ENCODE results near the gene ETHE1. TPM values are rescaled to one million over a fixed set of nuclear protein-coding genes. Genes with fewer than 3 reads are reported as not detected.

The ETHE1 gene
- total and polyA plus RNA-seq, 7 donors = 13.0 to 22.8 (median 18.5) TPM

GRCh38 chr19:43510713-43511112, 16.3 kb downstream of the ETHE1 start:
- WGBS, 3 donors = 97 to 98% (median 98%) methylated on average over 9 of the region's 9 CpGs
- Histone ChIP-seq H3K36me3 (ENCODE audit: insufficient read depth in 1 of 2, low read depth in 1 of 2) (peaks cover 0 to 39% of the 10 kb centered on the region in 2 donors), H3K4me1 (no peaks in the 10 kb centered on the region), H3K9me3 (no peaks in the 10 kb centered on the region), H3K27me3 (ENCODE audit: insufficient read depth in 3 of 3, low read length in 2 of 3) (no peaks in the 10 kb centered on the region), H3K27ac (no peak overlapping the region), H3K4me3 (no peak overlapping the region)
- intact Hi-C loops (cut with DNase I) = no loop called here
- DNase-seq = no peak
- no peak for ATAC-seq
- no peak for TF ChIP-seq CTCF (IDR thresholded peaks at IDR 0.05)

GRCh38 chr19:43507880-43508279, 19.1 kb downstream of the ETHE1 start:
- Histone ChIP-seq H3K27me3 (ENCODE audit: insufficient read depth in 3 of 3, low read length in 2 of 3) (no peaks in the 10 kb centered on the region), H3K27ac (no peak overlapping the region), H3K4me1 (peaks cover 10% of the 10 kb centered on the region), H3K9me3 (no peaks in the 10 kb centered on the region), H3K36me3 (ENCODE audit: insufficient read depth in 1 of 2, low read depth in 1 of 2) (peaks cover 0 to 32% of the 10 kb centered on the region in 2 donors), H3K4me3 (no peak overlapping the region)
- no peak for TF ChIP-seq CTCF (IDR thresholded peaks at IDR 0.05)
- DNase-seq (no peak), ATAC-seq (no peak)
- intact Hi-C loops (cut with DNase I) = no loop called here
- WGBS, 3 donors = 79 to 89% (median 80%) methylated on average over 2 of the region's 2 CpGs

- Histone ChIP-seq H3K36me3 (ENCODE audit: insufficient read depth in 1 of 2, low read depth in 1 of 2) (peaks cover 0 to 36% of the 10 kb centered on the region in 2 donors), H3K27ac (no peak overlapping the region), H3K9me3 (no peaks in the 10 kb centered on the region), H3K4me3 (no peak overlapping the region), H3K27me3 (ENCODE audit: insufficient read depth in 3 of 3, low read length in 2 of 3) (no peaks in the 10 kb centered on the region), H3K4me1 (peaks cover 11% of the 10 kb centered on the region)
- ATAC-seq (no peak), DNase-seq (no peak)
- intact Hi-C loops (cut with DNase I) = no loop called here
- WGBS, 3 donors = 89 to 93% (median 93%) methylated on average over 5 of the region's 5 CpGs
- TF ChIP-seq CTCF (IDR thresholded peaks at IDR 0.05) = no peak
Measured at GRCh38 chr19:43506629-43507028, 20.4 kb downstream of the ETHE1 start.

- intact Hi-C loops (cut with DNase I) = no loop called here
- no peak overlapping the region for H3K27ac ChIP-seq
- WGBS, 3 donors = 94 to 97% (median 96%) methylated on average over 5 of the region's 5 CpGs
- no peaks in the 10 kb centered on the region for H3K27me3 ChIP-seq (ENCODE audit: insufficient read depth in 3 of 3, low read length in 2 of 3)
- H3K36me3 ChIP-seq (ENCODE audit: insufficient read depth in 1 of 2, low read depth in 1 of 2) = peaks cover 0 to 35% of the 10 kb centered on the region in 2 donors
- H3K4me3 ChIP-seq = no peak overlapping the region
- H3K4me1 ChIP-seq = peaks cover 11% of the 10 kb centered on the region
- DNase-seq (no peak), ATAC-seq (no peak)
- TF ChIP-seq CTCF (IDR thresholded peaks at IDR 0.05) = no peak
- H3K9me3 ChIP-seq = no peaks in the 10 kb centered on the region
Measured at GRCh38 chr19:43505941-43506340, 21.1 kb downstream of the ETHE1 start.

- Histone ChIP-seq H3K4me3 (peak overlapping the region; percentile 79), H3K27ac (peak overlapping the region; percentile 75), H3K9me3 (no peaks in the 10 kb centered on the region), H3K36me3 (ENCODE audit: insufficient read depth in 1 of 2, low read depth in 1 of 2) (peaks cover 0 to 30% of the 10 kb centered on the region in 2 donors), H3K4me1 (peaks cover 11% of the 10 kb centered on the region), H3K27me3 (ENCODE audit: insufficient read depth in 3 of 3, low read length in 2 of 3) (no peaks in the 10 kb centered on the region)
- WGBS, 3 donors = 80 to 91% (median 86%) methylated on average over 3 of the region's 3 CpGs
- ATAC-seq (no peak), DNase-seq (no peak)
- TF ChIP-seq CTCF (IDR thresholded peaks at IDR 0.05) = no peak
- intact Hi-C loops (cut with DNase I) = no loop called here
Measured at GRCh38 chr19:43505186-43505456, 21.9 kb downstream of the ETHE1 start.
